Fibroblast of lung (primary cell): ENCODE results near the gene RAPGEF5. TPM values are rescaled to one million over a fixed set of nuclear protein-coding genes. Genes with fewer than 3 reads are reported as not detected.

ENCODE experiments used
- DNase-seq, 2 donors: peaks; one replicate each; pipeline versions ENCODE4 v3.0.0 to v3.0.0-alpha.2; 2010; ENCODE audit warnings: low read depth in 2 of 2
- H2AFZ ChIP-seq: 2 replicates; pipeline ENCODE4 v1.5.1; 2012; ENCODE audit warnings: low read length, control low read depth, inconsistent platforms
- H3K27ac ChIP-seq: 2 replicates; pipeline ENCODE4 v1.5.1; 2011; ENCODE audit warnings: low read length, control low read depth; ENCODE audit not compliant: insufficient read depth
- H3K27me3 ChIP-seq: 2 replicates; pipeline ENCODE4 v1.5.1; 2011; ENCODE audit warnings: mild to moderate bottlenecking, low read length; ENCODE audit not compliant: control insufficient read depth, insufficient read depth
- H3K36me3 ChIP-seq: 2 replicates; pipeline ENCODE4 v1.5.1; 2011; ENCODE audit warnings: low read length; ENCODE audit not compliant: control insufficient read depth, insufficient read depth
- H3K4me1 ChIP-seq: 2 replicates; pipeline ENCODE4 v1.5.1; 2011; ENCODE audit warnings: low read length; ENCODE audit not compliant: control insufficient read depth, insufficient read depth; ENCODE audit errors: extremely low read depth
- H3K4me2 ChIP-seq: 2 replicates; pipeline ENCODE4 v1.5.1; 2011; ENCODE audit warnings: low read length, control low read depth; ENCODE audit not compliant: insufficient read depth; ENCODE audit errors: extremely low read depth
- H3K4me3 ChIP-seq, 4 experiments: fragments of 200-600 bp in 1 of 4; sonication (generic) in 1 of 4; replicated peaks in 1 of 4; 2 replicates each; pipeline ENCODE4 v1.5.1; 2011 to 2016; ENCODE audit warnings: low read length in 4 of 4, low read depth in 3 of 4, mild to moderate bottlenecking in 3 of 4, control low read depth in 2 of 4, inconsistent platforms in 1 of 4, mixed read lengths in 1 of 4; ENCODE audit not compliant: insufficient read depth in 1 of 4; ENCODE audit errors: control extremely low read depth in 1 of 4
- H3K79me2 ChIP-seq: 2 replicates; pipeline ENCODE4 v1.5.1; 2012; ENCODE audit warnings: mild to moderate bottlenecking, low read length, inconsistent platforms; ENCODE audit not compliant: control insufficient read depth, insufficient read depth
- H3K9ac ChIP-seq: 2 replicates; pipeline ENCODE4 v1.5.1; 2011; ENCODE audit warnings: mild to moderate bottlenecking, low read length, control low read depth; ENCODE audit not compliant: insufficient read depth
- H3K9me3 ChIP-seq: 2 replicates; pipeline ENCODE4 v1.5.1; 2012; ENCODE audit warnings: low read depth, low read length; ENCODE audit not compliant: control insufficient read depth, insufficient read depth
- H4K20me1 ChIP-seq: 2 replicates; pipeline ENCODE4 v1.5.1; 2011; ENCODE audit warnings: low read length; ENCODE audit not compliant: control insufficient read depth, insufficient read depth; ENCODE audit errors: extremely low read depth
- EZH2 ChIP-seq: IDR thresholded peaks from 2 replicates; pipeline ENCODE4 v1.5.1; 2012; ENCODE audit warnings: low read length, control low read depth, mild to moderate bottlenecking; ENCODE audit errors: missing control alignments
- polyA plus RNA-seq, 2 donors: library from polyadenylated mRNA; depleted of rRNA in 1 of 2; stranded (reverse) in 1 of 2; unstranded in 1 of 2; fragments of >200 nt; gene quantifications; 2 replicates each; pipeline ENCODE4 v1.2.1, GENCODE V29; 2011 to 2012; ENCODE audit warnings: missing spikeins in 1 of 2
- total RNA-seq: library from RNA; depleted of rRNA; stranded (reverse); fragments of >200 nt; gene quantifications from 2 replicates; pipeline ENCODE4 v1.2.1, GENCODE V29; 2014
- TF ChIP-seq, protein P1 (sequence below), 2 donors: IDR thresholded peaks in 1 of 2; conservative IDR thresholded peaks in 1 of 2; 1 replicate in 1 of 2; 2 replicates in 1 of 2; pipeline ENCODE4 v1.5.1; 2011 to 2012; ENCODE audit warnings: low read length in 2 of 2, control low read depth in 1 of 2, inconsistent platforms in 1 of 2, low read depth in 1 of 2, mild to moderate bottlenecking in 1 of 2

The RAPGEF5 gene
- total and polyA plus RNA-seq, 2 donors (not counting 1 experiment from before 2014, with no cell fraction given), result 1.4 to 1.5 TPM

DNA sequence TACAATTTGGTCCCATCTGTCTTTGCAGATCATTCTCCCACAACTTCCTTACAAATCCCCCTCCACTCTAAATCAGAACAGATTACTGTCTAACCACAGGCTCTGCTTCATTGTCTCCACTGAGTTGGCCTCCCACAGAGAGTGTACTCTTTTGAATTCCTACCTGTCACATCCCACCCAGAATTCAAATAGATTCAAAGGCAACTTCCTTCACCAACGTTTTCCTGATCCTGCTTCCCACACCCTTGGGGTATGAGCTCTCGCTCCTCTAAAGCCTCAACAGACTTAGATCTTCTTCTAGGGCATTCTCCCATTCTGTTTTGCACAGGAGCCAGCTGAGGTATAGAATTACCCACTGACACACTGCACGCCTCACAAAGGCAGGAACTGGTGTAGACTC lies 213.5 kb downstream of the RAPGEF5 start:
- no peak overlapping the region for H3K4me2 ChIP-seq
- H3K4me1 ChIP-seq, result peaks cover under 1% of the 10 kb centered on the region
- H3K27ac ChIP-seq, result no peak overlapping the region
- H3K9ac ChIP-seq, result no peak overlapping the region
- no peak for DNase-seq
- no peaks in the 10 kb centered on the region for H3K36me3 ChIP-seq
- H4K20me1 ChIP-seq, result no peaks in the 10 kb centered on the region
- H3K27me3 ChIP-seq, result no peaks in the 10 kb centered on the region
- H3K79me2 ChIP-seq, result no peaks in the 10 kb centered on the region
- no peaks in the 10 kb centered on the region for H3K9me3 ChIP-seq
- no peak overlapping the region for H3K4me3 ChIP-seq
- no peak for TF ChIP-seq EZH2
- TF ChIP-seq, protein P1, sequence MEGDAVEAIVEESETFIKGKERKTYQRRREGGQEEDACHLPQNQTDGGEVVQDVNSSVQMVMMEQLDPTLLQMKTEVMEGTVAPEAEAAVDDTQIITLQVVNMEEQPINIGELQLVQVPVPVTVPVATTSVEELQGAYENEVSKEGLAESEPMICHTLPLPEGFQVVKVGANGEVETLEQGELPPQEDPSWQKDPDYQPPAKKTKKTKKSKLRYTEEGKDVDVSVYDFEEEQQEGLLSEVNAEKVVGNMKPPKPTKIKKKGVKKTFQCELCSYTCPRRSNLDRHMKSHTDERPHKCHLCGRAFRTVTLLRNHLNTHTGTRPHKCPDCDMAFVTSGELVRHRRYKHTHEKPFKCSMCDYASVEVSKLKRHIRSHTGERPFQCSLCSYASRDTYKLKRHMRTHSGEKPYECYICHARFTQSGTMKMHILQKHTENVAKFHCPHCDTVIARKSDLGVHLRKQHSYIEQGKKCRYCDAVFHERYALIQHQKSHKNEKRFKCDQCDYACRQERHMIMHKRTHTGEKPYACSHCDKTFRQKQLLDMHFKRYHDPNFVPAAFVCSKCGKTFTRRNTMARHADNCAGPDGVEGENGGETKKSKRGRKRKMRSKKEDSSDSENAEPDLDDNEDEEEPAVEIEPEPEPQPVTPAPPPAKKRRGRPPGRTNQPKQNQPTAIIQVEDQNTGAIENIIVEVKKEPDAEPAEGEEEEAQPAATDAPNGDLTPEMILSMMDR (conservative IDR thresholded peaks at IDR 0.05 in 1 of 2, IDR thresholded peaks at IDR 0.05 in 1 of 2; ENCODE audit: low read depth in 1 of 2, low read length in 2 of 2), result no peak
- no peak overlapping the region for H2AFZ ChIP-seq

DNA sequence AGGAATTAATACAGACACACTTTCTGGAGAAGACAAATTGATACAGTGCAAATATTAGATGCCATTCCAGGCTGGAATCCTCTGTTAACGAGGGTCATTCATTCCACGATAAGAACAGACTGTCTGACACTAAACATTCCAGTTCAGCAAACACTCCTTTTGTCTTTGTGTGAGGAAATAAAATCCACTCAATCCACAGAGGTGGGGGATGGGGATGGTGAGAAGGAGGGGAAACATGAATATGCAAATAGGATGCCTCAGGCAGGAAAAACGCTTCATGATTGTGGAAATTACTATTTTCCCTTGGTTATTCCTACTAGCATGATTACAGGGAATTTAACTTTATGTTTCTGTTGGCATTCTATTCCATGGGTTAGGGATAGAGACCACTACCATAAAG lies 214.4 kb downstream of the RAPGEF5 start:
- H3K4me1 ChIP-seq, result peaks cover 7% of the 10 kb centered on the region
- no peaks in the 10 kb centered on the region for H3K9me3 ChIP-seq
- H3K4me2 ChIP-seq, result no peak overlapping the region
- no peak overlapping the region for H2AFZ ChIP-seq
- TF ChIP-seq, protein P1 (conservative IDR thresholded peaks at IDR 0.05 in 1 of 2, IDR thresholded peaks at IDR 0.05 in 1 of 2; ENCODE audit: low read depth in 1 of 2, low read length in 2 of 2), result no peak
- TF ChIP-seq EZH2, result no peak
- no peaks in the 10 kb centered on the region for H3K27me3 ChIP-seq
- no peak for DNase-seq
- H3K9ac ChIP-seq, result no peak overlapping the region
- no peak overlapping the region for H3K27ac ChIP-seq
- H4K20me1 ChIP-seq, result no peaks in the 10 kb centered on the region
- H3K79me2 ChIP-seq, result no peaks in the 10 kb centered on the region
- no peaks in the 10 kb centered on the region for H3K36me3 ChIP-seq
- H3K4me3 ChIP-seq, result no peak overlapping the region

DNA sequence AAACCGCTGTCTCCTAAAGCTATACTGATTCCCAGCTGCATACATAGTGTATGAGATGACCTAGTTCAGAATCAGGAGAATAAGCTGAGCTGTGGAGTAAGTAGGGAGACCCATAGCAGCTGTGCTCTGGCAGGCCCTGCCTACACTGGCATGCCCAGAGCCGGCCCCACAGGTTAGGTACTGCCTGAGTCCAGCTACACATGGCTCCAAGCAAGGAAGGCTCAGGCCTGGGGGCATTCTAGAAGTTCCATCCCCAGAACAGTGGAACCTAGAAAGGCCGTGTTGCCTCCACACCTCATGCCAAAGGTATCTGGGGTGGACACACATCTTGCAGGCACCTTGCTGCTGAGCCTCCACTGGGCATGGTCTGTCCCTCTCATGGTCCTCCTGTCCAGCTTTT lies 215.6 kb downstream of the RAPGEF5 start:
- Histone ChIP-seq H3K9ac (no peak overlapping the region), H4K20me1 (no peaks in the 10 kb centered on the region), H3K4me3 (no peak overlapping the region), H3K79me2 (no peaks in the 10 kb centered on the region), H3K4me1 (peaks cover 7% of the 10 kb centered on the region), H3K27me3 (no peaks in the 10 kb centered on the region), H3K36me3 (no peaks in the 10 kb centered on the region), H2AFZ (no peak overlapping the region), H3K9me3 (no peaks in the 10 kb centered on the region), H3K4me2 (no peak overlapping the region), H3K27ac (no peak overlapping the region)
- no peak for TF ChIP-seq EZH2
- TF ChIP-seq, protein P1 (conservative IDR thresholded peaks at IDR 0.05 in 1 of 2, IDR thresholded peaks at IDR 0.05 in 1 of 2; ENCODE audit: low read depth in 1 of 2, low read length in 2 of 2), result no peak
- no peak for DNase-seq
